GM12874 (cell line): ENCODE results near the gene ANKRD6.

Experiments
- CTCF ChIP-seq: IDR thresholded peaks from 2 replicates; pipeline ENCODE4 v1.5.1; 2011; ENCODE audit warnings: low read depth, mild to moderate bottlenecking, control low read depth, low read length, moderate library complexity; ENCODE audit not compliant: insufficient read depth

Gene ANKRD6

GRCh38 chr6:89409461-89410035 is 23.4 kb upstream of the ANKRD6 start:
- no peak for TF ChIP-seq CTCF

DNA sequence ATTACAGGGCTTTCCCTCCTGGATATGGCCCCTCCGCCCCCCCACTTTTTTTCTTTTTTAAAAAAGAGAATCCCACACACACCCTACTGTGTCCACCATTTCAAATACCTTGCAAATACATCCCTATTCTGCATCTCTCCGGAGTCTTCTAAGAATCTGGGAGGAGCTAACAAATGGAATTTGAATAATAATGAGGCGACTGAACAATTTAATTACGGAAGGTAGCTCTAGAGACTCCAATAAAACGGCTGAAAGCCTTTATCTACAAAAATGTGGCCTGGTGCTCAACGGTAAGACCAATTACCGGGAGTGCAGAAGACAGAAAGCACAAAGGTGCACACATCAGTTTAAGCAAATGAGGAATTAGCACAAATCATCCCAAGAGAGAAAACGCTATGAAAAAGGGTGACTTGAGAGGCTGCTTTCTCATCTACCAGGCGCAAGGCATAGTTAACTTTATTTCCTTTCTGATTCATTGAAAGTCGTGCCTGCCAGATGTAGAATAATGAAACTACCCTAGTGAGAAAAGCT is 22.7 kb upstream of the ANKRD6 start:
- no peak for TF ChIP-seq CTCF

- no peak for TF ChIP-seq CTCF
Measured at GRCh38 chr6:89410788-89411144, 22.2 kb upstream of the ANKRD6 start.

GRCh38 chr6:89411145-89412070 is 21.5 kb upstream of the ANKRD6 start:
- no peak for TF ChIP-seq CTCF

DNA sequence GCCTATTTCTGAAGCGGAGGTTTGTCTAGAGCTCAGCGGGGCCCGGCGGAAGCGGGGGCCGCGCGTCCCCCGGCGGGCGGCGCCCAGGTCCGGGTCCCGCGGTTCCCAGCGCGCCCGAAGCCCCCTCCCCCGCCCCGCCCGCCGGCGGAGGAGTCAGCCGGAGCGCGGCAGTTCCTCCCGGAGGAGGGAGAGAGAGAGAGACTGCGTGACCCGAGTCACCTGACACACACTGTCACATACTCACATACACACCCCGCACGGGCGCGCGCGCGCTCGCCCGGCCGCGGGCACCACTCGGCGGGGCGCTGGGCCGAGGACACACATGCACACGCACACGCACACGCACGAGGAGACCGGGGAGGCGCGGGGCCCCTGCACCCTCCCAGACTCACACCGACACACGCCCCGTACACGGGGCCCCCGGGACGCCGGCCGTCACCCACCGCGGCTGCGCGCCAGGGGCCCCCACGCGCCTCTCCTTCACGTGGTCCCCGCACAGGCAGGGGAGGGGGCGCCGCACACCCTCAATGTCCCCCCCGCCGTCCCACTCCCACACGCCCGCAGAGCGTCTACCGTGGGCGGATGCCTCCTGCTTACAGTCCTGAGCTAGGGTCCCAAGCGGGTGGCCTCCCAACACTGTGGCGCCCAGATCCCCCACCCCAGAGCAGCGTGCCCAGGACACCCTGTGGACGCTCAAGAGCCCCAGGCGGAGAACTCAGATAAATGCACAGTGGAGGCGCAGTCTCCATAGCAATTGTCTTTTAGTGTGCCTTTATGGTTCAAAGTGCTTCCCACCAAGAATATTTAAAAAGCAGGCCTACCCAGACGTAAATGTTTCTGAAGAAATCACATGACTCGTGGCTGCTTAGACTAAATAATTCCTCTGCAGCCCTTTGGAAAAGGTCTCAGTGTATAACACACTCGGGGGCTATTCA is 20.6 kb upstream of the ANKRD6 start, which contains the start of gene RRAGD:
RRAGD (minus strand) TSS at position 203 of the 935 bp plus-strand sequence. CDS start 280 bp downstream, outside the sequence.
- TF ChIP-seq CTCF = no peak

GRCh38 chr6:89413006-89413400 is 19.9 kb upstream of the ANKRD6 start:
- TF ChIP-seq CTCF = no peak
